SK-N-SH treated with all-trans-retinoic acid at 6 μM for 48 hours (cell line): ENCODE measurements around the gene GGNBP2.

Experiments
- ATAC-seq: fragments of 200-7000 bp; cut with Tn5 transposase; 3 replicates; pipeline ENCODE4 v1.9.1; 2020; ENCODE audit warnings: mild to moderate bottlenecking, moderate library complexity
- ARNTL ChIP-seq: fragments of 450-650 bp; formaldehyde crosslinking; IDR thresholded peaks from 2 replicates; pipeline ENCODE4 v1.5.0; 2020; ENCODE audit warnings: low read depth, mild to moderate bottlenecking, moderate library complexity, borderline replicate concordance
- BACH2 ChIP-seq: fragments of 250-450 bp; sonication (Bioruptor Pico); IDR thresholded peaks from 2 replicates; pipeline ENCODE4 v1.9.0; 2021; ENCODE audit warnings: mild to moderate bottlenecking, borderline replicate concordance
- CSDC2 ChIP-seq: fragments of 250-450 bp; sonication (Bioruptor Pico); IDR thresholded peaks from 2 replicates; pipeline ENCODE4 v1.5.0; 2020; ENCODE audit warnings: mild to moderate bottlenecking, moderate library complexity
- ESRRG ChIP-seq: fragments of 250-450 bp; sonication (Bioruptor Pico); IDR thresholded peaks from 2 replicates; pipeline ENCODE4 v1.6.1; 2021; ENCODE audit warnings: mild to moderate bottlenecking
- GLIS3 ChIP-seq: fragments of 250-450 bp; sonication (Bioruptor Pico); IDR thresholded peaks from 2 replicates; pipeline ENCODE4 v1.5.0; 2020; ENCODE audit warnings: mild to moderate bottlenecking, moderate library complexity
- ISL1 ChIP-seq: fragments of 250-450 bp; sonication (Bioruptor Pico); IDR thresholded peaks from 2 replicates; pipeline ENCODE4 v2.1.2; 2022; ENCODE audit warnings: mild to moderate bottlenecking, moderate library complexity
- OSR1 ChIP-seq: fragments of 250-450 bp; sonication (Bioruptor Pico); IDR thresholded peaks from 2 replicates; pipeline ENCODE4 v1.8.0; 2022; ENCODE audit warnings: moderate library complexity, mild to moderate bottlenecking, inconsistent platforms
- POU6F1 ChIP-seq: fragments of 250-450 bp; sonication (Bioruptor Pico); IDR thresholded peaks from 2 replicates; pipeline ENCODE4 v1.8.0; 2021; ENCODE audit warnings: low read depth, mild to moderate bottlenecking, moderate library complexity, borderline replicate concordance
- PPARA ChIP-seq: fragments of 250-450 bp; sonication (Bioruptor Pico); IDR thresholded peaks from 2 replicates; pipeline ENCODE4 v1.5.0; 2020; ENCODE audit warnings: mild to moderate bottlenecking, borderline replicate concordance
- RARB ChIP-seq: fragments of 250-450 bp; sonication (Bioruptor Pico); IDR thresholded peaks from 2 replicates; pipeline ENCODE4 v1.8.0; 2021; ENCODE audit warnings: mild to moderate bottlenecking, moderate library complexity
- SNAI2 ChIP-seq: fragments of 250-450 bp; sonication (Bioruptor Pico); IDR thresholded peaks from 2 replicates; pipeline ENCODE4 v1.5.0; 2020; ENCODE audit warnings: mild to moderate bottlenecking, moderate library complexity
- TCF4 ChIP-seq: fragments of 250-450 bp; sonication (Bioruptor Pico); IDR thresholded peaks from 2 replicates; pipeline ENCODE4 v1.8.0; 2021; ENCODE audit warnings: mild to moderate bottlenecking, moderate library complexity, borderline replicate concordance
- TOX ChIP-seq: fragments of 250-450 bp; sonication (Bioruptor Pico); IDR thresholded peaks from 2 replicates; pipeline ENCODE4 v1.8.0; 2021; ENCODE audit warnings: mild to moderate bottlenecking, moderate library complexity, borderline replicate concordance
- TSHZ2 ChIP-seq: fragments of 250-450 bp; sonication (Bioruptor Pico); IDR thresholded peaks from 2 replicates; pipeline ENCODE4 v1.5.0; 2020; ENCODE audit warnings: mild to moderate bottlenecking, moderate library complexity
- ZC3H10 ChIP-seq: fragments of 250-450 bp; sonication (Bioruptor Pico); IDR thresholded peaks from 2 replicates; pipeline ENCODE4 v1.5.1; 2021; ENCODE audit warnings: mild to moderate bottlenecking, moderate library complexity
- ZFP3 ChIP-seq: fragments of 250-450 bp; sonication (Bioruptor Pico); IDR thresholded peaks from 2 replicates; pipeline ENCODE4 v1.5.0; 2020; ENCODE audit warnings: mild to moderate bottlenecking, moderate library complexity
- ZFP30 ChIP-seq: fragments of 450-650 bp; formaldehyde crosslinking; IDR thresholded peaks from 2 replicates; pipeline ENCODE4 v1.5.0; 2022; ENCODE audit warnings: mild to moderate bottlenecking, moderate library complexity
- ZNF565 ChIP-seq: fragments of 450-650 bp; formaldehyde crosslinking; conservative IDR thresholded peaks from 2 replicates; pipeline ENCODE4 v1.5.0; 2020; ENCODE audit warnings: low read depth, mild to moderate bottlenecking, moderate library complexity
- ZNF70 ChIP-seq: fragments of 450-650 bp; formaldehyde crosslinking; IDR thresholded peaks from 2 replicates; pipeline ENCODE4 v1.5.0; 2020; ENCODE audit warnings: mild to moderate bottlenecking, moderate library complexity
- ZNF8 ChIP-seq: fragments of 450-650 bp; formaldehyde crosslinking; IDR thresholded peaks from 2 replicates; pipeline ENCODE4 v1.5.0; 2020; ENCODE audit warnings: mild to moderate bottlenecking, moderate library complexity
- TF ChIP-seq, protein P1 (sequence below): fragments of 250-450 bp; sonication (Bioruptor Pico); IDR thresholded peaks from 2 replicates; pipeline ENCODE4 v1.5.1; 2021; ENCODE audit warnings: mild to moderate bottlenecking, moderate library complexity

GGNBP2 gene

GRCh38 chr17:36576793-36577192, 32.1 kb downstream of the GGNBP2 start (continued):
- TF ChIP-seq TSHZ2 (CRISPR knock-in tag) (no peak), ZFP3 (CRISPR knock-in tag) (no peak), ZNF70 (CRISPR knock-in tag) (no peak), ZFP30 (no peak), BACH2 (no peak), SNAI2 (no peak), ISL1 (CRISPR knock-in tag) (no peak)

DNA sequence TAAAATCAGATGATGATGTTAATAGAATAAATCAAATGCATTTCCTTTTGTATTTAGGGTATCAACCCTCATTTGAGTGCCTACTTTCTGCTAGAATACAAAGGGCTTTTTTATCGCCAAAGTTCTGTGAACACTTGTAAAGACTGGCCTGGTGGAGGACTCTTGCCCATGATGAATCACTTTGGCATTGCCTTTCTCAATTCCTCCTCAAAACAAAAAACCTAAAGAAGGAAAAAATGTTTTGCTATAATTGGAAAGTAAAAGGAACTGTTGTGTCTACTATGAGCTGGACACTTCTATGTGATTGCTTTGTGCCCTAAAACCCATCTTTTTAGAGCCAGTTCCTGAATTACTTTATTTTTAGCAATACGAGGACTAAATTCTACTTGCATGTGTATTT, 34.0 kb downstream of the GGNBP2 start:
- ATAC-seq, result no peak
- no peak for TF ChIP-seq BACH2
- no peak for TF ChIP-seq ISL1 (CRISPR knock-in tag)
- no peak for TF ChIP-seq ARNTL (CRISPR knock-in tag)
- no peak for TF ChIP-seq TOX
- no peak for TF ChIP-seq ESRRG (CRISPR knock-in tag)
- TF ChIP-seq PPARA (CRISPR knock-in tag), result no peak

DNA sequence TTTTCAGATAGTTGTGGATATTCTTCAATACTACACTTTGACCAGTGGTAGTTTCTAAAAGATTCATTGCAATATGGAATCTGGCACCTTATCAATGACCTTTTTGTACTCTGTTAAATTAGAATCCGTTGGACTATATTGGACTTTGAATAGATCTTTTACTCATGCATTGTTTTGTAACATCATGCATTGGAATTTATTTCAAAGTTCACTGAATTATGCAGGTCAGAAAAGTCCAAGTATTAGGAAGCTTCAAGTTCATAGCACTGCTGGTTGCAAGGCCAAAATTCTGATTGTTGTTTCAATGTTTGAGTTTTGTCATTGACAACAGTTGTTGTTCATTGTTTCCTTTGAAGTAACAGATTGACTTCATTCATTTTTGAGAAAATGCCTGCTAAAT, 39.1 kb downstream of the GGNBP2 start:
- TF ChIP-seq ZNF8 (CRISPR knock-in tag) (no peak), ZFP3 (CRISPR knock-in tag) (no peak), ESRRG (CRISPR knock-in tag) (no peak), PPARA (CRISPR knock-in tag) (no peak), OSR1 (no peak), ZC3H10 (CRISPR knock-in tag) (no peak)
- no peak for ATAC-seq

DNA sequence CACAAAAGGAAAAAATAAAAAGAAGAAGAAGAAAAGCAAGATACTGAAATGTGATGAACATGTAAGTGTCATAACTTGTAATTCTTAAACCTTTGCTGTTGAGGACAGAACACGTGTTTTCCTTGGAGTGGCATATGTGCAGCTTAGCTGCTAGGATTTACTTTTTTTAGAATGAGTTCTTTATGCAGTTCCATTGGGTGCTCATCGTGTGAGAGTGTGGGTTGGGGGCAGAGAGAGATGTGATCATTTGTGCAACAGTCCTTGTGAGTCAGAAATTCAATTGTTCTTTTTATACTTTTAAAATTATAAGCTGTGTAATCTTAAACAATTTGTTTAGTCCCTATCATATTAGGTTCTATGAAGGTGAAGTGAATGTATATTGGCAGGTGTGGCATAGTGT, 41.4 kb downstream of the GGNBP2 start:
- TF ChIP-seq ZNF8 (CRISPR knock-in tag), result no peak
- no peak for TF ChIP-seq ZC3H10 (CRISPR knock-in tag)
- no peak for TF ChIP-seq TCF4 (CRISPR knock-in tag)
- no peak for TF ChIP-seq ZFP30
- TF ChIP-seq RARB (CRISPR knock-in tag), result no peak
- TF ChIP-seq, protein P1, sequence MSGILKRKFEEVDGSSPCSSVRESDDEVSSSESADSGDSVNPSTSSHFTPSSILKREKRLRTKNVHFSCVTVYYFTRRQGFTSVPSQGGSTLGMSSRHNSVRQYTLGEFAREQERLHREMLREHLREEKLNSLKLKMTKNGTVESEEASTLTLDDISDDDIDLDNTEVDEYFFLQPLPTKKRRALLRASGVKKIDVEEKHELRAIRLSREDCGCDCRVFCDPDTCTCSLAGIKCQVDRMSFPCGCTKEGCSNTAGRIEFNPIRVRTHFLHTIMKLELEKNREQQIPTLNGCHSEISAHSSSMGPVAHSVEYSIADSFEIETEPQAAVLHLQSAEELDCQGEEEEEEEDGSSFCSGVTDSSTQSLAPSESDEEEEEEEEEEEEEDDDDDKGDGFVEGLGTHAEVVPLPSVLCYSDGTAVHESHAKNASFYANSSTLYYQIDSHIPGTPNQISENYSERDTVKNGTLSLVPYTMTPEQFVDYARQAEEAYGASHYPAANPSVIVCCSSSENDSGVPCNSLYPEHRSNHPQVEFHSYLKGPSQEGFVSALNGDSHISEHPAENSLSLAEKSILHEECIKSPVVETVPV (CRISPR knock-in tag), result no peak
- no peak for TF ChIP-seq POU6F1 (CRISPR knock-in tag)
- TF ChIP-seq GLIS3 (CRISPR knock-in tag), result no peak
- TF ChIP-seq CSDC2, result no peak
- TF ChIP-seq ZNF70 (CRISPR knock-in tag), result no peak
- no peak for TF ChIP-seq OSR1
- TF ChIP-seq TOX, result no peak
- TF ChIP-seq ZNF565 (CRISPR knock-in tag), result no peak
- no peak for TF ChIP-seq SNAI2
- TF ChIP-seq ESRRG (CRISPR knock-in tag), result no peak
- no peak for ATAC-seq

DNA sequence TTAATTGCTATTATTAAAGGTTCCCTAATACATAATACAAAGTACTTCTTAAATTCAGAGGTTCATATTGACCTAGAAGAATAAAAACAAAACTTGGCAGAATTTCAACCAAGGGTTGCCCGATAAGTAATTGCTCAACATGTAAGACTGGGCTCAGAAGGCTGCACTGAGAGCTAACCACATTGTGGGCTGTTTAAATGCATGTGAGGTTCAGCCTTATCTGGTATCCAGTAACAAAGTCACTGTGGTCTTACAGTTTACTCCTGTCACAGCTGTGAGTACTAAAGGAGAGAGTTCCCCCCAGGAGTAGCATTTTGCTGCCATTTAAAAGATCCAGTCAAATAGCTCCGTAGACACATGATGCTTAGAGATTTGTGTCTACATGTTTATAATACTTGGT, 45.4 kb downstream of the GGNBP2 start:
- TF ChIP-seq ARNTL (CRISPR knock-in tag), result no peak
- no peak for TF ChIP-seq POU6F1 (CRISPR knock-in tag)
- no peak for TF ChIP-seq TOX
- TF ChIP-seq CSDC2, result no peak
- TF ChIP-seq ZNF8 (CRISPR knock-in tag), result no peak
- ATAC-seq, result no peak
